Trophoblast cell (in vitro differentiated cells and primary cell): ENCODE results near the gene PITRM1.
A peak's percentile ranks its signal among the peaks of the same experiment; 100 is the strongest.

ENCODE experiments used
- DNase-seq, 2 donors: peaks; one replicate each; pipeline ENCODE4 v3.0.0-alpha.2; 2016
- H2AFZ ChIP-seq: 2 replicates; pipeline ENCODE4 v1.6.1; 2013; ENCODE audit warnings: low read length, moderate library complexity, mild to moderate bottlenecking; ENCODE audit not compliant: insufficient read depth, poor library complexity
- H2AK5ac ChIP-seq: 2 replicates; pipeline ENCODE4 v1.6.1; 2013; ENCODE audit warnings: mild to moderate bottlenecking, low read length
- H2BK120ac ChIP-seq: 2 replicates; pipeline ENCODE4 v1.6.1; 2013; ENCODE audit warnings: low read length, mild to moderate bottlenecking, moderate library complexity; ENCODE audit not compliant: insufficient read depth, poor library complexity
- H2BK12ac ChIP-seq: 2 replicates; pipeline ENCODE4 v1.6.1; 2013; ENCODE audit warnings: mild to moderate bottlenecking, low read length, moderate library complexity
- H2BK5ac ChIP-seq: 2 replicates; pipeline ENCODE4 v1.6.1; 2013; ENCODE audit warnings: low read length, low read depth, moderate library complexity, mild to moderate bottlenecking; ENCODE audit not compliant: poor library complexity
- H3K14ac ChIP-seq: 2 replicates; pipeline ENCODE4 v1.6.1; 2013; ENCODE audit warnings: mild to moderate bottlenecking, low read length
- H3K18ac ChIP-seq: 2 replicates; pipeline ENCODE4 v1.6.1; 2013; ENCODE audit warnings: mild to moderate bottlenecking, low read length
- H3K23ac ChIP-seq: 2 replicates; pipeline ENCODE4 v1.6.1; 2013; ENCODE audit warnings: low read length
- H3K27ac ChIP-seq: 2 replicates; pipeline ENCODE4 v1.5.1; 2013; ENCODE audit warnings: low read depth, mild to moderate bottlenecking, inconsistent platforms, low read length, moderate library complexity
- H3K27me3 ChIP-seq: 2 replicates; pipeline ENCODE4 v1.6.1; 2013; ENCODE audit warnings: inconsistent platforms, mild to moderate bottlenecking, low read length, moderate library complexity; ENCODE audit not compliant: insufficient read depth
- H3K36me3 ChIP-seq, 2 experiments: 1 replicate in 1 of 2; 2 replicates in 1 of 2; pipeline ENCODE4 v1.6.1; 2013; ENCODE audit warnings: low read length in 2 of 2, mild to moderate bottlenecking in 2 of 2, moderate library complexity in 1 of 2; ENCODE audit not compliant: insufficient read depth in 2 of 2, control insufficient read depth in 1 of 2
- H3K4ac ChIP-seq: 2 replicates; pipeline ENCODE4 v1.6.1; 2013; ENCODE audit warnings: low read depth, mild to moderate bottlenecking, low read length, moderate library complexity
- H3K4me1 ChIP-seq, 2 experiments: 1 replicate in 1 of 2; 2 replicates in 1 of 2; pipeline ENCODE4 v1.6.1; 2013; ENCODE audit warnings: low read length in 2 of 2, mild to moderate bottlenecking in 2 of 2, moderate library complexity in 1 of 2; ENCODE audit not compliant: insufficient read depth in 2 of 2, control insufficient read depth in 1 of 2
- H3K4me2 ChIP-seq: 2 replicates; pipeline ENCODE4 v1.6.1; 2013; ENCODE audit warnings: inconsistent platforms, mild to moderate bottlenecking, low read length, moderate library complexity
- H3K4me3 ChIP-seq: 2 replicates; pipeline ENCODE4 v1.5.1; 2013; ENCODE audit warnings: mild to moderate bottlenecking, low read depth, low read length, inconsistent platforms
- H3K79me1 ChIP-seq: one replicate; pipeline ENCODE4 v1.6.1; 2013; ENCODE audit warnings: low read length
- H3K79me2 ChIP-seq: 2 replicates; pipeline ENCODE4 v1.6.1; 2013; ENCODE audit warnings: low read length, mild to moderate bottlenecking; ENCODE audit not compliant: control insufficient read depth, insufficient read depth, poor library complexity
- H3K9ac ChIP-seq: 2 replicates; pipeline ENCODE4 v1.6.1; 2013; ENCODE audit warnings: mild to moderate bottlenecking, low read length
- H3K9me3 ChIP-seq: 2 replicates; pipeline ENCODE4 v1.6.1; 2013; ENCODE audit warnings: low read depth, mild to moderate bottlenecking, control low read depth, inconsistent platforms, low read length; ENCODE audit not compliant: insufficient read depth
- H4K12ac ChIP-seq: 2 replicates; pipeline ENCODE4 v1.6.1; 2013; ENCODE audit warnings: low read depth, mild to moderate bottlenecking, low read length, moderate library complexity
- H4K8ac ChIP-seq: 2 replicates; pipeline ENCODE4 v1.6.1; 2013; ENCODE audit warnings: low read depth, mild to moderate bottlenecking, low read length, moderate library complexity
- H4K91ac ChIP-seq: one replicate; pipeline ENCODE4 v1.6.1; 2013; ENCODE audit warnings: low read depth, mild to moderate bottlenecking, low read length, moderate library complexity
- WGBS: extraction: QIAGEN DNeasy Blood & Tissue Kit; methylation state at CpG from one replicate; pipeline ENCODE4 v1.1.7; 2013; ENCODE audit warnings: missing lambda C conversion rate; ENCODE audit not compliant: insufficient read length, insufficient coverage; ENCODE audit errors: extremely low coverage; 5-methylcytosine and 5-hydroxymethylcytosine counted together

Gene PITRM1

DNA sequence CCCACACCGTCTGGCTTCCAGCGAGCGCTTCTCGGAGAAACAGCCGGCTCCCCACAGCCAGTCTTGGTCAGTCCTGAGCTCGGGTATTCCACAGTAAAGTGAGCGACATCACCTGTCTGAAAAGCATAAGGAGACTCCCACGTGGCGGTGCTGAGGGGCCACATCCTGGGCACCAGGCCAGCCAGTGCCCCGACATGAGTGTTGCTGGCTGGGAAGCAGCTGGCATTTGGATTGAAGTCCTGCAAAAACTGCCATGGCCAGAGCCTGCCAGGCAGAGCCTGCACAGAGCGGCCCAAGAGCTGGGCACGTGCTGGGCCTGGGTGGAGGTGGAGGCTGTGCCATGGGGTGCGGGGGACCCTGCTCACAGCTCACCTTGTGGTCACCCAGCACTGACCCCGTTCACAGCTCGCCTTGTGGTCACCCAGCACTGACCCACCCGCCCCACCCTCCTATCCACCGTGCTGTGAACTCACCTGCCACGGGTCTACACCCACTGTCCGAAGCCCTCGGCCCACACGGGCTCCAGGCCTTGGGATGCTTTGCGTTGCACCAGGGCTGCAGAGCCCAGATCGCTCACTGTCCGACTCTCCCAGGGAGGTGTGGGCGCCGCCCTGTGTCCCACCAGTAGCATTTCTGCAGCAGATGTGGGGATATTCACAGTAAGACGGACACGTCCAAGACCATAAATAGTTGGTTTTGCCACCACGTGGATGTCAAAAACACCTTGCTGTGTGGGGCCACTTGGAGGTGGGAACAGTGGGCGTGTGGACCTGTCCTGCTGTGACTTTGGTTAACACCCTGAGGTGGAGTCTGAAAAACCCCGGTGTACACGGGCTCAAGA lies 48.8 kb downstream of the PITRM1 start:
- H3K9me3 ChIP-seq, result peaks cover 2% of the 10 kb centered on the region
- no peak overlapping the region for H2AFZ ChIP-seq
- no peak overlapping the region for H3K14ac ChIP-seq
- H3K4me1 ChIP-seq, result peaks cover 5 to 6% of the 10 kb centered on the region in 2 experiments
- H2BK120ac ChIP-seq, result no peak overlapping the region
- H3K4me2 ChIP-seq, result no peak overlapping the region
- peaks cover 78 to 79% of the 10 kb centered on the region in 2 experiments for H3K36me3 ChIP-seq
- no peaks in the 10 kb centered on the region for H3K79me2 ChIP-seq
- H3K4me3 ChIP-seq, result no peak overlapping the region
- H4K12ac ChIP-seq, result no peak overlapping the region
- DNase-seq, result no peak
- H4K8ac ChIP-seq, result no peak overlapping the region
- H3K27ac ChIP-seq, result no peak overlapping the region
- no CpG with 5 or more reads among the region's 32 CpGs for WGBS
- no peak overlapping the region for H3K9ac ChIP-seq
- H2AK5ac ChIP-seq, result no peak overlapping the region
- H2BK12ac ChIP-seq, result no peak overlapping the region
- H3K27me3 ChIP-seq, result no peaks in the 10 kb centered on the region
- H4K91ac ChIP-seq, result no peak overlapping the region
- H3K23ac ChIP-seq, result no peak overlapping the region
- H3K4ac ChIP-seq, result no peak overlapping the region
- no peak overlapping the region for H3K18ac ChIP-seq
- H3K79me1 ChIP-seq, result peaks cover 2% of the 10 kb centered on the region
- no peak overlapping the region for H2BK5ac ChIP-seq

DNA sequence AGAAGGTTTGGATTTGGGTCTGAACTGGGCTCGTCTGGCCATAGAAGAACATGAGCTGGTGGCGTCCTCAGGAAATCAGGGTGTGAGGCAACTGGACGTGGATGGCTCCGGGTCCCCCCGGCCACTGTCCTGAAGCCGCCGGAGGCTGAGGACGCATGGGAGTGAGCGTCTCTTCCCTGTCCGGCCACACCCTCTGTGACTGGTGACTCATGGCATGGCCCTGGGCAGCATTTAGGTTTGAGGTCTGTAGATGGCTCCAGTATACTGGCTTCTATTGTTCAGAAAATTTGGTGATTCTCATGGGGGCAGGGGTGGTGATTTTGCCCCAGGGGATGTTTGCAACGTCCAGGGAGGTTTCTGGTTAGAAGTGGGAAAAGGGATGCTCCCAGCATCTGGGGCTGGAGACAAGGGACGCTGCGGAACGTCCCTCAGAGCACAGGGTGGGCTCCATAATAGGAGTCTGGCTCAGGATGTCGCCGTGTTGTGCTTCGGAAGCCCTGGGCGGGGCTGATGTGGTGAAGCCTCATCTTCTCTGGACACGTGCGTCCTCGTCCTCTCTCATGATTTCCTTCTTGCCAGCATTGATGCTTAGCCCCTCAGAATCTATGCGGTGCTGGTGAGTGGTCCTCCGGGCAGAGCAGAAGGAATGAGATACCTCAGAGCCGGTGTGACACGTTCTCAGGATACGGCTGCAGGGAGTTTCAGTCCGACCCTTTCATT lies 49.9 kb downstream of the PITRM1 start:
- H3K14ac ChIP-seq, result no peak overlapping the region
- H3K23ac ChIP-seq, result no peak overlapping the region
- DNase-seq, result peak; percentile 83

DNA sequence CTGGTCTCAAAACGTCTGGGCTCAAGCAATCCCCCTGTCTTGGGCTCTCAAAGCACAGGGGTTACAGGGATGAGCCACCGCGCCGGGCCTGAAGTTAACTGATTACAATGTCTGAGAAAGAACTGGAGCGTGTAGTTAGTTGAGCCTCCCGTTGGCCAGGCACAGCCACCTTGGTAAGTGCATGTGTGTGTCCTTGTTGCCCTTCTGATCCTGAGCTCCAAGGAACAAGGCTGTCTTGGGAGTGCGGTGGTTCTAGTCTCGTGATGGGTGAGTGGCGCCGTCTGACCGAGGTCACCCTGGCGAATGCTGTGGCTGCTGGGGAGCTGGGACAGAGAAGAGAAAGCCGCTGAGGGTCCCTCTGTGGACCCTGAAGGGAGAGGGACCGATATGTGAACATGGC lies 50.5 kb downstream of the PITRM1 start:
- Histone ChIP-seq H2AK5ac (no peak overlapping the region), H3K79me1 (peaks cover 2% of the 10 kb centered on the region), H2BK12ac (no peak overlapping the region), H4K12ac (no peak overlapping the region), H2BK120ac (no peak overlapping the region), H3K14ac (no peak overlapping the region), H3K79me2 (no peaks in the 10 kb centered on the region), H3K9ac (no peak overlapping the region), H3K27me3 (no peaks in the 10 kb centered on the region), H3K18ac (no peak overlapping the region), H3K4me3 (no peak overlapping the region), H3K9me3 (no peaks in the 10 kb centered on the region), H4K8ac (no peak overlapping the region), H4K91ac (no peak overlapping the region), H3K36me3 (peaks cover 75% of the 10 kb centered on the region in 2 experiments), H3K23ac (no peak overlapping the region), H3K27ac (no peak overlapping the region), H3K4ac (no peak overlapping the region), H3K4me2 (no peak overlapping the region), H2BK5ac (no peak overlapping the region), H2AFZ (no peak overlapping the region), H3K4me1 (peaks cover 4% of the 10 kb centered on the region in 2 experiments)
- no CpG with 5 or more reads among the region's 14 CpGs for WGBS
- no peak for DNase-seq

More for the DNA sequence above, 49.9 kb downstream of the PITRM1 start:
- H3K4me1 ChIP-seq, result peaks cover 5 to 6% of the 10 kb centered on the region in 2 experiments
- H3K4ac ChIP-seq, result no peak overlapping the region
- no peak overlapping the region for H3K4me3 ChIP-seq
- WGBS, result no CpG with 5 or more reads among the region's 27 CpGs
- H3K79me1 ChIP-seq, result peaks cover 2% of the 10 kb centered on the region
- H3K4me2 ChIP-seq, result no peak overlapping the region
- no peaks in the 10 kb centered on the region for H3K27me3 ChIP-seq
- H3K18ac ChIP-seq, result no peak overlapping the region
- peaks cover 75 to 76% of the 10 kb centered on the region in 2 experiments for H3K36me3 ChIP-seq
- H3K79me2 ChIP-seq, result no peaks in the 10 kb centered on the region
- H3K27ac ChIP-seq, result no peak overlapping the region
- no peak overlapping the region for H3K9ac ChIP-seq
- H4K91ac ChIP-seq, result no peak overlapping the region
- H2BK5ac ChIP-seq, result no peak overlapping the region
- no peaks in the 10 kb centered on the region for H3K9me3 ChIP-seq
- no peak overlapping the region for H2AFZ ChIP-seq
- no peak overlapping the region for H2BK120ac ChIP-seq
- no peak overlapping the region for H4K8ac ChIP-seq
- H4K12ac ChIP-seq, result no peak overlapping the region
- H2AK5ac ChIP-seq, result no peak overlapping the region
- H2BK12ac ChIP-seq, result no peak overlapping the region

DNA sequence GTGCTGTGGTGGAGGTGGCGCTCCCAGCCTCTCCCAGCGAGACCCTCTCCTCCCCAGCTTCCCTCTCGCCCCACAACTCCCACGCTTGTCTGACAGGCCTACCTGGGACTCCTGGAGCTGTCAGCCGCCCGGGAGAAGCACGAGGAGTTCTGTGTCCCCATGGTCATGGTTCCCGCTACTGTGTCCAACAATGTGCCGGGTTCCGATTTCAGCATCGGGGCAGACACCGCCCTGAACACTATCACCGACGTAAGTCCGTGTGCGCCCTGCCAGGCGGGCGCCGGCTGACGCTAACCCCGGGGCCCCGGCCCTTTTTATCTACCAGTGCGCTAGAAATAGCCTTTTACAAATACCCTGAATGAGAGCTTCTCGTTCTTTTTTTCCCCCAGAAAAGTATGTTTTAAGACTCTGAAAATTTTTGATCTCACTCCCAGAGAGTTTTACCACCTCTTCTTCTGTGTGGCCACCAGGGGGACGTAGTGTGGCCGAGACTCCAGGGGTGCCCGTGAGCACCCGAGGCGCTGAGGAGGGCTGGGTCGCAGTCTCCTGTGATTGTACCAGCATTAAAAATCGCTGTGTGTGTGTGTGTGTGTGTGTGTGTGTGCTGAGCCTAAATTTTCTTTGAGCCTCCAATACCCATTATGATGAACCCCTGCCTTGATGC lies 52.7 kb downstream of the PITRM1 start:
- H3K79me2 ChIP-seq, result no peaks in the 10 kb centered on the region
- no peak overlapping the region for H3K4ac ChIP-seq
- no peak overlapping the region for H2AK5ac ChIP-seq
- H4K12ac ChIP-seq, result no peak overlapping the region
- H3K18ac ChIP-seq, result no peak overlapping the region
- no peak overlapping the region for H2BK12ac ChIP-seq
- peaks cover 2% of the 10 kb centered on the region for H3K79me1 ChIP-seq
- no CpG with 5 or more reads among the region's 31 CpGs for WGBS
- H2AFZ ChIP-seq, result no peak overlapping the region
- H3K14ac ChIP-seq, result no peak overlapping the region
- DNase-seq, result no peak
- no peaks in the 10 kb centered on the region for H3K9me3 ChIP-seq
- H3K9ac ChIP-seq, result no peak overlapping the region
- no peak overlapping the region for H3K4me2 ChIP-seq
- no peak overlapping the region for H3K23ac ChIP-seq
- H2BK5ac ChIP-seq, result no peak overlapping the region
- H3K4me1 ChIP-seq, result no peaks in the 10 kb centered on the region
- no peaks in the 10 kb centered on the region for H3K27me3 ChIP-seq
- no peak overlapping the region for H3K4me3 ChIP-seq
- no peak overlapping the region for H4K91ac ChIP-seq
- H4K8ac ChIP-seq, result no peak overlapping the region
- H3K27ac ChIP-seq, result no peak overlapping the region
- no peak overlapping the region for H2BK120ac ChIP-seq
- H3K36me3 ChIP-seq, result peaks cover 75% of the 10 kb centered on the region in 2 experiments
